GM23248 (cell line): ENCODE measurements around the gene COMP.
"Not testable (repeated sequence)": the region's sequence is repeated elsewhere in the genome, so short reads cannot be mapped to it uniquely, and the experiment has no call there.

Source experiments
- EZH2 ChIP-seq: fragments of 200-600 bp; sonication (generic); IDR thresholded peaks from 2 replicates; pipeline ENCODE4 v1.6.1; 2018; ENCODE audit warnings: antibody characterized with exemption, mild to moderate bottlenecking; ENCODE audit not compliant: insufficient read depth, poor library complexity, severe bottlenecking
- EZH2phosphoT487 ChIP-seq: fragments of 200-600 bp; sonication (generic); IDR thresholded peaks from 2 replicates; pipeline ENCODE4 v1.6.1; 2018; ENCODE audit warnings: antibody characterized with exemption, moderate library complexity, mild to moderate bottlenecking, low read depth; ENCODE audit not compliant: insufficient read depth

- not testable (repeated sequence) for TF ChIP-seq EZH2phosphoT487, EZH2
Observed at GRCh38 chr19:18733762-18734332, 57.3 kb downstream of the COMP start.
